Panc1 (cell line): ENCODE measurements around the gene ARFGEF3.

Experiments
- CTCF ChIP-seq: fragments of 450-650 bp; IDR thresholded peaks from 2 replicates; pipeline ENCODE4 v1.5.1; 2017; ENCODE audit warnings: mild to moderate bottlenecking
- POLR2AphosphoS5 ChIP-seq: IDR thresholded peaks from 2 replicates; pipeline ENCODE4 v1.6.1; 2012; ENCODE audit warnings: mild to moderate bottlenecking, low read depth, low read length, moderate library complexity
- REST ChIP-seq, 2 experiments: IDR thresholded peaks; 2 replicates each; pipeline ENCODE4 v1.6.1; 2011 to 2012; ENCODE audit warnings: low read depth in 2 of 2, control low read depth in 1 of 2, low read length in 1 of 2, mild to moderate bottlenecking in 1 of 2, moderate library complexity in 1 of 2; ENCODE audit not compliant: insufficient read depth in 1 of 2
- SIN3A ChIP-seq: IDR thresholded peaks from 2 replicates; pipeline ENCODE4 v1.6.1; 2012; ENCODE audit warnings: low read depth, mild to moderate bottlenecking, low read length, moderate library complexity, borderline replicate concordance; ENCODE audit not compliant: insufficient read depth

GRCh38 chr6:138318741-138319375, 157.1 kb downstream of the ARFGEF3 start:
- TF ChIP-seq POLR2AphosphoS5 (no peak), CTCF (no peak), SIN3A (no peak), REST (IDR thresholded peaks at IDR 0.05; ENCODE audit: insufficient read depth in 1 of 2, low read depth in 2 of 2, low read length in 1 of 2) (no peak)
